BLaER1 treated with 17β-estradiol and CSF1 and Interleukin-3, amounts not matched to agents 10 nM and 100 nM (cell line): Measurements from ENCODE around the gene GOT2.
"Not testable (repeated sequence)": the region's sequence is repeated elsewhere in the genome, so short reads cannot be mapped to it uniquely, and the experiment has no call there.

Source experiments
- H3K27ac ChIP-seq, 11 experiments: shearing (Covaris generic); formaldehyde crosslinking; 2 replicates each; pipeline ENCODE4 v1.8.1; 2022
- H3K27me3 ChIP-seq, 11 experiments: shearing (Covaris generic); formaldehyde crosslinking; 2 replicates each; pipeline ENCODE4 v1.8.1; 2022
- H3K36me3 ChIP-seq, 11 experiments: shearing (Covaris generic); formaldehyde crosslinking; 2 replicates each; pipeline ENCODE4 v1.8.1; 2022
- H3K4me1 ChIP-seq, 10 experiments: shearing (Covaris generic); formaldehyde crosslinking; 2 replicates each; pipeline ENCODE4 v1.8.1; 2022
- H3K4me2 ChIP-seq, 11 experiments: shearing (Covaris generic); formaldehyde crosslinking; 2 replicates each; pipeline ENCODE4 v1.8.1; 2022
- H3K4me3 ChIP-seq, 10 experiments: shearing (Covaris generic); formaldehyde crosslinking; 2 replicates each; pipeline ENCODE4 v1.8.1; 2022
- H3K9ac ChIP-seq, 11 experiments: shearing (Covaris generic); formaldehyde crosslinking; 2 replicates each; pipeline ENCODE4 v1.8.1; 2022
- H3K9me3 ChIP-seq, 11 experiments: shearing (Covaris generic); formaldehyde crosslinking; replicated peaks in 1 of 11; 2 replicates each; pipeline ENCODE4 v1.8.1; 2022
- H4K20me1 ChIP-seq, 11 experiments: shearing (Covaris generic); formaldehyde crosslinking; 2 replicates each; pipeline ENCODE4 v1.8.1; 2022
- Cebpa-rat ChIP-seq, 11 experiments: shearing (Covaris generic); IDR thresholded peaks; 2 replicates each; pipeline ENCODE4 v1.8.1; 2022

Gene GOT2

GRCh38 chr16:58699151-58699550, 35.0 kb downstream of the GOT2 start:
- H3K9me3 ChIP-seq: peaks cover 0 to 15% (median 10%) of the 10 kb centered on the region in 11 experiments; a peak in 13 of 22 replicates
- peak overlapping the region in 3 of 11 experiments; percentile 11 to 34 (median 20); a peak in 4 of 22 replicates for H3K9ac ChIP-seq
- TF ChIP-seq Cebpa-rat (IDR thresholded peaks at IDR 0.05): no peak
- no peaks in the 10 kb centered on the region for H4K20me1 ChIP-seq
- H3K4me3 ChIP-seq: no peak overlapping the region
- H3K4me2 ChIP-seq: peak overlapping the region in 10 of 11 experiments; percentile 0 to 61 (median 22); a peak in 10 of 22 replicates
- peaks cover 0 to 11% (median 5%) of the 10 kb centered on the region in 11 experiments; a peak in 8 of 22 replicates for H3K36me3 ChIP-seq
- peak overlapping the region in 9 of 11 experiments; percentile 10 to 63 (median 41); a peak in 14 of 22 replicates for H3K27ac ChIP-seq
- H3K4me1 ChIP-seq: peaks cover 0 to 21% (median 12%) of the 10 kb centered on the region in 10 experiments; a peak in 13 of 20 replicates
- H3K27me3 ChIP-seq: no peaks in the 10 kb centered on the region

DNA sequence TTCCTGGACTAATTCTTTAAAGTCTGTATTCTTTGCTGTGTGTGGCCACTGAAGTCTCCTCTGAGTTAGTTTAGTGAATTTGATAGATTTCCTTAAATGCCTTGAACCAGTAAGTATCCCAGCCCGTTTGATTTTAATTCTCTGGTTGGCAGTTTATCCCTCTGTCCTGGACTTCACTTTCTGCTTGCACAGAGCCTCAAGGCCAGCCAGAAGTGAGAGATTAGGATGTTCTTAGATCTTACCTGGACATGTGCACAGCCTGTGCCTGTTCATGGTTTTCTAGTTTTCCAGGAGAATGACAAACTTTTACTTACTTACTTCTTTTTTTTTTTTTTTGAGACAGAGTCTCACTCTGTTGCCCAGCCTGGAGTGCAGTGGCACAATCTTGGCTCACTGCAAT, 38.7 kb downstream of the GOT2 start:
- Histone ChIP-seq H3K4me3 (no peak overlapping the region), H3K4me1 (peaks cover 0 to 21% (median 10%) of the 10 kb centered on the region in 10 experiments; a peak in 12 of 20 replicates), H4K20me1 (no peaks in the 10 kb centered on the region), H3K27me3 (no peaks in the 10 kb centered on the region), H3K36me3 (no peaks in the 10 kb centered on the region), H3K4me2 (no peak overlapping the region), H3K27ac (no peak overlapping the region), H3K9ac (no peak overlapping the region), H3K9me3 (peaks cover 7 to 20% (median 9%) of the 10 kb centered on the region in 11 experiments; a peak in 19 of 22 replicates)
- TF ChIP-seq Cebpa-rat (IDR thresholded peaks at IDR 0.05): no peak

- Histone ChIP-seq H3K4me1 (peaks cover 0 to 6% (median 0%) of the 10 kb centered on the region in 10 experiments; a peak in 2 of 20 replicates), H4K20me1 (no peaks in the 10 kb centered on the region), H3K4me2 (no peak overlapping the region), H3K9me3 (peaks cover 7 to 20% (median 9%) of the 10 kb centered on the region in 11 experiments; a peak in 19 of 22 replicates), H3K27me3 (no peaks in the 10 kb centered on the region), H3K36me3 (no peaks in the 10 kb centered on the region), H3K27ac (no peak overlapping the region), H3K4me3 (no peak overlapping the region), H3K9ac (no peak overlapping the region)
- no peak for TF ChIP-seq Cebpa-rat (IDR thresholded peaks at IDR 0.05)
These were observed 41.7 kb downstream of the GOT2 start for GRCh38 chr16:58692450-58692849.

DNA sequence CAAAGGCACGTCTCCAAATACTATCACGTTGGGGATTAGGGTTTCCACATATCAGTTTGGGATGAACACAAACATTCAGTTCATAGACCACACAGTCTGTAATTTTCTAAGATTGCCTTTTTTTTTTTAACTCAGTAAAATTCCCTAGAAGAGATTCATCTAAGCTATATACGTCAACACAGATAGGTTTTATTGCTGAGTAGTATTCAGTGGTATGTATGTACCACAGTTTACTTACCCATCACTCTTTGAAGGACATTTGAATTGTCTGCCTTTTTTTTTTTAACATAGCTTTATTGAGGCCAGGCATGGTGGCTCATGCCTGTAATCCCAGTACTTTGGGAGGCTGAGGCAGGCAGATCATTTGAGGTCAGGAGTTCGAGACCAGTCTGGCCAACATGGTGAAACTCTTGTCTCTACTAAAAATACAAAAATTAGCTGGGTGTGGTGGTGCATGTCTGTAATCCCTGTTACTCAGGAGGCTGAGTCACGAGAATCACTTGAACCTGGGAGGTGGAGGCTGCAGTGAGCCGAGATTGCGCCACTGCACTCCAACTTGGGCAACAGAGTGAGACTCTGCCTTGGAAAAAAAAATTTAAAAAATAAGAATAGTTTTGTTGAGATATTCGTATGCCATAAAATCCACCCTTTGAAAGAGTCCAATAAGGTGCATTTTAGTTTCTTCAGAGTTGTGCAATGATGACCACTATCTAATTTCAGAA, 47.0 kb downstream of the GOT2 start:
- H3K9ac ChIP-seq, H3K27ac ChIP-seq, H3K4me3 ChIP-seq, H3K27me3 ChIP-seq, H3K36me3 ChIP-seq: not testable (repeated sequence)
- 0 out of 22 replicates have a peak overlapping the region, but pooled peaks of 1 of the 11 experiments have one; percentile 1 for H3K4me2 ChIP-seq
- peaks cover 3 to 10% (median 5%) of the 10 kb centered on the region in 11 experiments; a peak in 19 of 22 replicates for H3K9me3 ChIP-seq
- peaks cover 14 to 34% (median 17%) of the 10 kb centered on the region in 10 experiments for H3K4me1 ChIP-seq
- H4K20me1 ChIP-seq: peaks cover 0 to 12% (median 0%) of the 10 kb centered on the region in 11 experiments; a peak in 3 of 22 replicates

DNA sequence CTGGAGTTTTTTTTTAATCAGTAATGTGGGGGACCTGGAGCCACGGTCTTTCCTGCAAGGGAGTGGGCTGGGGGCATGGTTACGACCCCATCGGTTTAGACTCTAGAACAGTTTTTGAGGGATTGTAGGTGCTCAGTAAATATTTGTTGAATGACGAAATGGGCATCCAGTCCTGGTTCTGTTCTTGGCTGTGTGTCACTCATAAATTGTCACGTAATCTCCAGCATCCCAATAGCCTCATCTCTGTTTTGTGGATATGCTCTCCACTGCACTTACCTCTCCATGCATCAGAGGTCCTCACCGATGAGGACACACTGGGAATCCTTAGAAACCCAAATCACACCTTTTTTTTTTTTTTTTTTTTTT, 49.0 kb downstream of the GOT2 start:
- H4K20me1 ChIP-seq: peaks cover 0 to 32% (median 0%) of the 10 kb centered on the region in 11 experiments; a peak in 7 of 22 replicates
- H3K4me2 ChIP-seq: peak overlapping the region; percentile 89 to 100 (median 95); a peak in 19 of 22 replicates
- H3K9me3 ChIP-seq: no peaks in the 10 kb centered on the region
- no peaks in the 10 kb centered on the region for H3K27me3 ChIP-seq
- peak overlapping the region in 2 of 11 experiments; percentile 93 to 97; a peak in 3 of 22 replicates for H3K27ac ChIP-seq
- peaks cover 14 to 55% (median 20%) of the 10 kb centered on the region in 10 experiments for H3K4me1 ChIP-seq
- TF ChIP-seq Cebpa-rat (IDR thresholded peaks at IDR 0.05): no peak
- peaks cover 0 to 23% (median 6%) of the 10 kb centered on the region in 11 experiments; a peak in 15 of 22 replicates for H3K36me3 ChIP-seq
- peak overlapping the region in 6 of 10 experiments; percentile 74 to 96 (median 88); a peak in 10 of 20 replicates for H3K4me3 ChIP-seq
- H3K9ac ChIP-seq: peak overlapping the region in 1 of 11 experiments; percentile 92; a peak in 4 of 22 replicates

DNA sequence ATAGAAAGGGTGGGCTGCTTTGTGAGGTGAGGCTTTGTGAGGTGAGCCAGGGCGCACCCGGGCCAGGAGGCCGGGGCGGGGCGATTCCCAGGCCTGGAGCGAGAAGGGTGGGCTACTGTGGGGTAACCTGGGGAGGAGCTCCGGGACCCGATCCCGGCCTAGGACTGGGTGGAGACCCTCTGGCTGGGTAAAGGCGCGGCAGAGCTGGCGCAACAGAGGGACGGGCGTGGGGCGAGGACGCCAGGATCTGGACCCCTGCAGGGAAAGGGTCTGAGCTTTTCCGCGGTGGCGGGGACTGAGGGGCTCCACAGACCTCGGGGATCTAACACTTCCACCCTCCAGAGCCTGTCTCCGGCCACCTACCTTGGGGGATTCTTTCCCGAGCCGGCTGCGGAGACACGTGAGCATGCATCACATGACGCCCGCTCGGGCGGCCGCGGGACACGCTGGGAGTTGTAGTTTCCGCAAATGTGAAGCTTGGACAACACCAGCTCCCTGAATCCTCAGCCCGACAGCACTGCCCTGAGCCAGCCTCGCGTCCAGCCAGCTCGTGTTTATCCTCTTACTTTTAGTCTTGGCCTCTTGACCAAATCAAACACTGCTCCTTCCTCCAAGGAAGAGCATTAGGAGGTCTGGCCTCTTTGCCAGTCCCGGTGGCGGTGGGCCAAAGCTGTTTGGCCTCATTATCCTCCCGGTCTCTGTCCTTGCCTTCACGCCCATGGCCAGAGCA, 49.6 kb downstream of the GOT2 start, which contains the start of gene SLC38A7:
Gene SLC38A7 (minus strand): TSS at position 417 of the 730 bp plus-strand sequence. CDS start 4,644 bp downstream, outside the sequence.
- Histone ChIP-seq H3K27me3 (no peaks in the 10 kb centered on the region), H3K4me1 (peaks cover 14 to 55% (median 20%) of the 10 kb centered on the region in 10 experiments), H3K4me2 (peak within 1 kb of the TSS; percentile 89 to 100 (median 95)), H3K9ac (peak within 1 kb of the TSS; percentile 83 to 95 (median 90)), H3K9me3 (no peaks in the 10 kb centered on the region), H3K27ac (peak within 1 kb of the TSS; percentile 75 to 97 (median 86)), H3K36me3 (peaks cover 5 to 29% (median 12%) of the 10 kb centered on the region in 11 experiments; a peak in 18 of 22 replicates), H4K20me1 (peaks cover 0 to 38% (median 0%) of the 10 kb centered on the region in 11 experiments; a peak in 7 of 22 replicates), H3K4me3 (peak within 1 kb of the TSS; percentile 74 to 96 (median 86))
- TF ChIP-seq Cebpa-rat (IDR thresholded peaks at IDR 0.05): no peak

GRCh38 chr16:58684001-58684353, 50.1 kb downstream of the GOT2 start:
- Histone ChIP-seq H3K27me3 (no peaks in the 10 kb centered on the region), H3K4me1 (peaks cover 14 to 55% (median 20%) of the 10 kb centered on the region in 10 experiments), H3K9me3 (no peaks in the 10 kb centered on the region), H3K4me3 (peak overlapping the region; percentile 74 to 96 (median 86)), H3K9ac (peak overlapping the region; percentile 83 to 95 (median 90)), H3K36me3 (peaks cover 5 to 34% (median 15%) of the 10 kb centered on the region in 11 experiments; a peak in 18 of 22 replicates), H3K27ac (peak overlapping the region; percentile 75 to 97 (median 86)), H4K20me1 (peaks cover 0 to 43% (median 0%) of the 10 kb centered on the region in 11 experiments; a peak in 7 of 22 replicates), H3K4me2 (peak overlapping the region; percentile 89 to 100 (median 95))
- no peak for TF ChIP-seq Cebpa-rat (IDR thresholded peaks at IDR 0.05)

- Histone ChIP-seq H3K36me3 (peaks cover 13 to 76% (median 52%) of the 10 kb centered on the region in 11 experiments), H3K4me1 (peaks cover 14 to 45% (median 17%) of the 10 kb centered on the region in 10 experiments), H3K4me3 (no peak overlapping the region), H3K27ac (no peak overlapping the region), H3K9ac (no peak overlapping the region), H3K9me3 (no peaks in the 10 kb centered on the region), H3K4me2 (no peak overlapping the region), H4K20me1 (peaks cover 0 to 79% (median 0%) of the 10 kb centered on the region in 11 experiments; a peak in 8 of 22 replicates), H3K27me3 (no peaks in the 10 kb centered on the region)
- no peak for TF ChIP-seq Cebpa-rat (IDR thresholded peaks at IDR 0.05)
These were observed 54.4 kb downstream of the GOT2 start for GRCh38 chr16:58679763-58680162.
